ENCODE data around the gene ATRN.

Gene ATRN

GRCh38 chr20:3653921-3654320 is 183.1 kb downstream of the ATRN start:
- no peak overlapping the region for H3K4me3 Mint-ChIP-seq
- H3K4me1 Mint-ChIP-seq, result peaks cover 2% of the 10 kb centered on the region
- no peak for ATAC-seq
- H3K27ac Mint-ChIP-seq, result no peak overlapping the region
- peaks cover 2% of the 10 kb centered on the region for H3K36me3 Mint-ChIP-seq (ENCODE audit: low read depth)
- no peak for DNase-seq
- H3K27me3 Mint-ChIP-seq, result peaks cover 4% of the 10 kb centered on the region
- H3K9me3 Mint-ChIP-seq, result no peaks in the 10 kb centered on the region

- H3K27ac Mint-ChIP-seq, result no peak overlapping the region
- H3K9me3 Mint-ChIP-seq, result no peaks in the 10 kb centered on the region
- peaks cover 8% of the 10 kb centered on the region for H3K4me1 Mint-ChIP-seq
- H3K36me3 Mint-ChIP-seq (ENCODE audit: low read depth), result no peaks in the 10 kb centered on the region
- no peak overlapping the region for H3K4me3 Mint-ChIP-seq
- no peak for DNase-seq
- no peak for ATAC-seq
- peaks cover 10% of the 10 kb centered on the region for H3K27me3 Mint-ChIP-seq
These were observed 183.7 kb downstream of the ATRN start for GRCh38 chr20:3654326-3655130.

DNA sequence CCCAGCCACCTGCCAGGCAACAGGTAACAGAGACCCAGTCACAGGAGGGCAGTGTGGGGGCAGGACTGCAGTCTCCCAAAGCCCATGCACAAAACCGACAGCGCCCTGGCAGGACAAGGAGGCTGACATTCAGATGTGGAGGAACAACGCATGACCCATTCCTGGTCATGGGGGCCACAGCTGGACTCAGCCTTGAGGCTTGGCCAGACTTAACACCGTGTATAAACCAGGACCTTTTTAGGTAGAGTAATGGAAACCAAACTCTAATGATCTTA is 184.2 kb downstream of the ATRN start:
- no peak for DNase-seq
- ATAC-seq, result no peak
- Mint-ChIP-seq H3K27ac (no peak overlapping the region), H3K4me1 (peaks cover 10% of the 10 kb centered on the region), H3K4me3 (no peak overlapping the region), H3K9me3 (no peaks in the 10 kb centered on the region), H3K36me3 (ENCODE audit: low read depth) (no peaks in the 10 kb centered on the region), H3K27me3 (peaks cover 16% of the 10 kb centered on the region)

- H3K27ac Mint-ChIP-seq, result no peak overlapping the region
- H3K36me3 Mint-ChIP-seq (ENCODE audit: low read depth), result no peaks in the 10 kb centered on the region
- no peaks in the 10 kb centered on the region for H3K9me3 Mint-ChIP-seq
- H3K4me1 Mint-ChIP-seq, result peaks cover 10% of the 10 kb centered on the region
- H3K27me3 Mint-ChIP-seq, result peaks cover 37% of the 10 kb centered on the region
- H3K4me3 Mint-ChIP-seq, result no peak overlapping the region
- DNase-seq (no peak), ATAC-seq (no peak)
These were observed 187.3 kb downstream of the ATRN start for GRCh38 chr20:3658019-3658715.

GRCh38 chr20:3658716-3659491 is 188.1 kb downstream of the ATRN start:
- no peak for DNase-seq
- no peak overlapping the region for H3K27ac Mint-ChIP-seq
- no peaks in the 10 kb centered on the region for H3K9me3 Mint-ChIP-seq
- H3K36me3 Mint-ChIP-seq (ENCODE audit: low read depth), result no peaks in the 10 kb centered on the region
- ATAC-seq, result peak; percentile 38
- peaks cover 10% of the 10 kb centered on the region for H3K4me1 Mint-ChIP-seq
- peaks cover 38% of the 10 kb centered on the region for H3K27me3 Mint-ChIP-seq
- H3K4me3 Mint-ChIP-seq, result no peak overlapping the region

- no peak overlapping the region for H3K4me3 Mint-ChIP-seq
- no peak for DNase-seq
- H3K27ac Mint-ChIP-seq, result no peak overlapping the region
- peaks cover 10% of the 10 kb centered on the region for H3K4me1 Mint-ChIP-seq
- H3K9me3 Mint-ChIP-seq, result no peaks in the 10 kb centered on the region
- H3K27me3 Mint-ChIP-seq, result peaks cover 38% of the 10 kb centered on the region
- ATAC-seq, result no peak
- H3K36me3 Mint-ChIP-seq (ENCODE audit: low read depth), result no peaks in the 10 kb centered on the region
These were observed 188.9 kb downstream of the ATRN start for GRCh38 chr20:3659492-3660261.

GRCh38 chr20:3660262-3661059 is 189.6 kb downstream of the ATRN start:
- Mint-ChIP-seq H3K27ac (no peak overlapping the region), H3K36me3 (ENCODE audit: low read depth) (no peaks in the 10 kb centered on the region), H3K27me3 (peaks cover 38% of the 10 kb centered on the region), H3K4me3 (no peak overlapping the region), H3K4me1 (peaks cover 15% of the 10 kb centered on the region), H3K9me3 (no peaks in the 10 kb centered on the region)
- DNase-seq (no peak), ATAC-seq (no peak)

DNA sequence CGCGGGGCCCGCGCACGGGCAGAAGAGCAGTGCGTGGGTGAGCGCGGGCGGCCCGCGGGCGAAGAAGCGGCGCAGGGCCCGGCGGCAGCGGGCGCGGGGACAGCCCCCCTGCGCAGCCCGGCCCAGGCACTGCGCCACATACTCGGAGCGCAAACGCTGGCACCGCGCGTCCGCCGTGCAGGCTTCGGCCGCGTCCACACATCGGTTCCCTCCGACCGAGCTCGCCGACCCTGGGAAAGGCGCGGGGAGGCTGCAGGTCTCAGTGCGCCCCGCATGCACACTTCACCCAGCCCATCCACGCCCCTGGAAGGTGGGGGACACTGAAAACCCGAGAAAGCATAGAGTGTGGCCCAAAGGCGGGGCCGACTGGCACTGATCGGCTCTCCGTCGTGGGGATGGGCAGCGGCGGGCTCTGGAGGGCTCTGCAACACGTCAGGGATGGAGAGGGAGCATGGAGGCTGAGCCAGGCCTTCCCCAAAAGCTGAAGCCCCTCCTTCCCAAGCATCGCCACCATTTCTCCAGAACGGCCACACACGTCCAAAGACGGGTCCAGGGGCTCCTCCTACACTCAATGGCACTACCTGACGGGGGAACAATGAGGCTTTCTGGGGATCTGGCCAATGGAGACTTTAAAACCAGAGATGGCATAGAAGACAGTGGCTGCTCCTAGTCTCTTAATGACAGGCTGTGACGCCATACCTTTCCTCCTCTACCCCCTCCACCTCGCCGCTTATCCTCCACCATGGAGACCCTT is 190.4 kb downstream of the ATRN start:
- no peak overlapping the region for H3K27ac Mint-ChIP-seq
- H3K27me3 Mint-ChIP-seq, result peaks cover 41% of the 10 kb centered on the region

GRCh38 chr20:3661814-3662665 is 191.2 kb downstream of the ATRN start:
- ATAC-seq (no peak), DNase-seq (no peak)
- Mint-ChIP-seq H3K27ac (no peak overlapping the region), H3K9me3 (no peaks in the 10 kb centered on the region), H3K4me1 (peaks cover 29% of the 10 kb centered on the region), H3K27me3 (peaks cover 41% of the 10 kb centered on the region), H3K4me3 (no peak overlapping the region), H3K36me3 (ENCODE audit: low read depth) (no peaks in the 10 kb centered on the region)

More for the DNA sequence above, 190.4 kb downstream of the ATRN start:
- H3K9me3 Mint-ChIP-seq, result no peaks in the 10 kb centered on the region
- H3K36me3 Mint-ChIP-seq (ENCODE audit: low read depth), result no peaks in the 10 kb centered on the region
- no peak overlapping the region for H3K4me3 Mint-ChIP-seq
- ATAC-seq (no peak), DNase-seq (no peak)
- peaks cover 22% of the 10 kb centered on the region for H3K4me1 Mint-ChIP-seq

- Mint-ChIP-seq H3K4me3 (no peak within 1 kb of the TSS), H3K27me3 (peaks cover 38% of the 10 kb centered on the region)
- ATAC-seq, result no peak
These were observed 192.3 kb downstream of the ATRN start, which contains the start of gene GFRA4 for GRCh38 chr20:3663031-3663701. TSS of gene GFRA4 (minus strand) at chr20:3663399. CDS start at chr20:3663399, 0 bp downstream.

DNA sequence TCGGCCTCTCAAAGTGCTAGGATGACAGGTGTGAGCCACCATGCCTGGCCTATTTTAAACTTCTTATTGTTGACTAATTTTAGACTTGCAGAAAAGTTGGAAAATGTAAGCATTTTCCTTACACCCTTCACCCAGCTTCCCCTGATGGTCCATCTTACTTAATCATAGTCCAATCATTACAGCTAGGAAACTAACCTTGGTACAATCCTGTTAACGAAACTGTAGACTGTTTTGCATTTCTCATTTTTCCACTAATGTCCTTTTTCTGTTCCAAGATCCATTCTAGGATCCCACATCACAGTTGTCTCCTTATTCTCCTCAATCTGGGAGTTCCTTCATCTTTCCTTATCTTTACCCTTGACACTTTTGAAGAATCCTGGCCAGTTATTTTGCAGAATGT is 193.0 kb downstream of the ATRN start:
- Mint-ChIP-seq H3K4me1 (peaks cover 33% of the 10 kb centered on the region), H3K9me3 (no peaks in the 10 kb centered on the region), H3K4me3 (no peak overlapping the region), H3K27me3 (peaks cover 38% of the 10 kb centered on the region), H3K36me3 (ENCODE audit: low read depth) (no peaks in the 10 kb centered on the region), H3K27ac (no peak overlapping the region)
- ATAC-seq (no peak), DNase-seq (no peak)

More at GRCh38 chr20:3663031-3663701, 192.3 kb downstream of the ATRN start, which contains the start of gene GFRA4:
- Mint-ChIP-seq H3K9me3 (no peaks in the 10 kb centered on the region), H3K36me3 (ENCODE audit: low read depth) (no peaks in the 10 kb centered on the region), H3K27ac (no peak within 1 kb of the TSS), H3K4me1 (peaks cover 34% of the 10 kb centered on the region)
- DNase-seq, result no peak

GRCh38 chr20:3667434-3668037 is 196.7 kb downstream of the ATRN start:
- Mint-ChIP-seq H3K27ac (no peak overlapping the region), H3K36me3 (ENCODE audit: low read depth) (no peaks in the 10 kb centered on the region), H3K9me3 (no peaks in the 10 kb centered on the region), H3K4me3 (no peak overlapping the region), H3K27me3 (peaks cover 31% of the 10 kb centered on the region), H3K4me1 (peaks cover 27% of the 10 kb centered on the region)
- no peak for ATAC-seq
- no peak for DNase-seq
